Measurements from ENCODE around the gene PRKAG2. TPM values are rescaled to one million over a fixed set of nuclear protein-coding genes. Genes with fewer than 3 reads are reported as not detected.

PRKAG2 gene
- total and polyA plus RNA-seq, 4 donors = 3.6 to 25.1 (median 16.8) TPM

DNA sequence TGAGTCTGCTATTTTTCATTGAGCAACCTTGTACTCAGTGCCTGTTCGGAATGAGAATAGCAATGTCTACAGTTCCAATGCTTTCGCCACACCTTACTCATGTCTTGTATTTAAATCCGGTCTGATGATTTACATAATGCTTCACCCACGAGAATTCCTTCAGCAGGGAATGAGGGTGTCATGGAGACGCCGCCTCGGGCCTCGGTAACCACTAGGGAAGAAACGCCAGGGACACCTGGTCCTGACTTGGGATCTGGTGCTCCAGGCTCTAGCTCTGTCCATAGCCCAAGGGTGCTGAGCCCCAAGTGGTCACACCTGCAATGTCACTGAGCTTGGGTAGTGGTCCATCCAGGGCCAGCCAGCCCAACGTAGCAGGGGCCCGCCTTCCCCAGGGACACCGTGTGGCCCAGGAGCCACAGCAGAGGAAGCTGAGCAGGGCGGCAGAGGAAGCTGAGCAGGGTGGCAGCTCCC lies 37.4 kb downstream of the PRKAG2 start:
- no peak overlapping the region for H3K4me3 ChIP-seq (ENCODE audit: low read depth in 1 of 3, low read length in 3 of 3)
- no peak overlapping the region for H3K9ac ChIP-seq (ENCODE audit: low read depth in 1 of 2, low read length in 2 of 2)
- DNase-seq (ENCODE audit: low spot score) = no peak
- no peaks in the 10 kb centered on the region for H3K27me3 ChIP-seq (ENCODE audit: control insufficient read depth in 4 of 4, insufficient read depth in 4 of 4, low read length in 3 of 4)
- H3K36me3 ChIP-seq (ENCODE audit: control insufficient read depth in 4 of 4, insufficient read depth in 3 of 4, low read depth in 1 of 4, low read length in 3 of 4) = peaks cover 0 to 7% (median 4%) of the 10 kb centered on the region in 4 donors
- H3K9me3 ChIP-seq (ENCODE audit: control insufficient read depth in 4 of 4, low read length in 3 of 4) = no peaks in the 10 kb centered on the region
- WGBS = 85% methylated on average over 13 of the region's 13 CpGs
- H3K27ac ChIP-seq (ENCODE audit: low read depth in 1 of 2, low read length in 2 of 2) = no peak overlapping the region
- TF ChIP-seq SP1 (IDR thresholded peaks at IDR 0.05) (no peak), CTCF (IDR thresholded peaks at IDR 0.05; ENCODE audit: low read depth, low read length, missing input control) (no peak), TAF1 (conservative IDR thresholded peaks at IDR 0.05) (no peak), RXRA (IDR thresholded peaks at IDR 0.05) (no peak), FOXA2 (IDR thresholded peaks at IDR 0.05) (no peak), NR2F2 (IDR thresholded peaks at IDR 0.05) (no peak), FOXA1 (IDR thresholded peaks at IDR 0.05) (no peak), MAX (IDR thresholded peaks at IDR 0.05) (no peak), YY1 (IDR thresholded peaks at IDR 0.05) (no peak), GABPA (IDR thresholded peaks at IDR 0.05 in 1 of 2, conservative IDR thresholded peaks at IDR 0.05 in 1 of 2) (no peak)
- TF ChIP-seq, protein P1, sequence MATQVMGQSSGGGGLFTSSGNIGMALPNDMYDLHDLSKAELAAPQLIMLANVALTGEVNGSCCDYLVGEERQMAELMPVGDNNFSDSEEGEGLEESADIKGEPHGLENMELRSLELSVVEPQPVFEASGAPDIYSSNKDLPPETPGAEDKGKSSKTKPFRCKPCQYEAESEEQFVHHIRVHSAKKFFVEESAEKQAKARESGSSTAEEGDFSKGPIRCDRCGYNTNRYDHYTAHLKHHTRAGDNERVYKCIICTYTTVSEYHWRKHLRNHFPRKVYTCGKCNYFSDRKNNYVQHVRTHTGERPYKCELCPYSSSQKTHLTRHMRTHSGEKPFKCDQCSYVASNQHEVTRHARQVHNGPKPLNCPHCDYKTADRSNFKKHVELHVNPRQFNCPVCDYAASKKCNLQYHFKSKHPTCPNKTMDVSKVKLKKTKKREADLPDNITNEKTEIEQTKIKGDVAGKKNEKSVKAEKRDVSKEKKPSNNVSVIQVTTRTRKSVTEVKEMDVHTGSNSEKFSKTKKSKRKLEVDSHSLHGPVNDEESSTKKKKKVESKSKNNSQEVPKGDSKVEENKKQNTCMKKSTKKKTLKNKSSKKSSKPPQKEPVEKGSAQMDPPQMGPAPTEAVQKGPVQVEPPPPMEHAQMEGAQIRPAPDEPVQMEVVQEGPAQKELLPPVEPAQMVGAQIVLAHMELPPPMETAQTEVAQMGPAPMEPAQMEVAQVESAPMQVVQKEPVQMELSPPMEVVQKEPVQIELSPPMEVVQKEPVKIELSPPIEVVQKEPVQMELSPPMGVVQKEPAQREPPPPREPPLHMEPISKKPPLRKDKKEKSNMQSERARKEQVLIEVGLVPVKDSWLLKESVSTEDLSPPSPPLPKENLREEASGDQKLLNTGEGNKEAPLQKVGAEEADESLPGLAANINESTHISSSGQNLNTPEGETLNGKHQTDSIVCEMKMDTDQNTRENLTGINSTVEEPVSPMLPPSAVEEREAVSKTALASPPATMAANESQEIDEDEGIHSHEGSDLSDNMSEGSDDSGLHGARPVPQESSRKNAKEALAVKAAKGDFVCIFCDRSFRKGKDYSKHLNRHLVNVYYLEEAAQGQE (IDR thresholded peaks at IDR 0.05) = no peak
- TF ChIP-seq, protein P2, sequence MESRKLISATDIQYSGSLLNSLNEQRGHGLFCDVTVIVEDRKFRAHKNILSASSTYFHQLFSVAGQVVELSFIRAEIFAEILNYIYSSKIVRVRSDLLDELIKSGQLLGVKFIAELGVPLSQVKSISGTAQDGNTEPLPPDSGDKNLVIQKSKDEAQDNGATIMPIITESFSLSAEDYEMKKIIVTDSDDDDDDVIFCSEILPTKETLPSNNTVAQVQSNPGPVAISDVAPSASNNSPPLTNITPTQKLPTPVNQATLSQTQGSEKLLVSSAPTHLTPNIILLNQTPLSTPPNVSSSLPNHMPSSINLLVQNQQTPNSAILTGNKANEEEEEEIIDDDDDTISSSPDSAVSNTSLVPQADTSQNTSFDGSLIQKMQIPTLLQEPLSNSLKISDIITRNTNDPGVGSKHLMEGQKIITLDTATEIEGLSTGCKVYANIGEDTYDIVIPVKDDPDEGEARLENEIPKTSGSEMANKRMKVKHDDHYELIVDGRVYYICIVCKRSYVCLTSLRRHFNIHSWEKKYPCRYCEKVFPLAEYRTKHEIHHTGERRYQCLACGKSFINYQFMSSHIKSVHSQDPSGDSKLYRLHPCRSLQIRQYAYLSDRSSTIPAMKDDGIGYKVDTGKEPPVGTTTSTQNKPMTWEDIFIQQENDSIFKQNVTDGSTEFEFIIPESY (IDR thresholded peaks at IDR 0.05) = no peak
- peaks cover 0 to 6% (median 2%) of the 10 kb centered on the region in 4 donors for H3K4me1 ChIP-seq (ENCODE audit: control insufficient read depth in 4 of 4, insufficient read depth in 4 of 4, low read length in 3 of 4)

DNA sequence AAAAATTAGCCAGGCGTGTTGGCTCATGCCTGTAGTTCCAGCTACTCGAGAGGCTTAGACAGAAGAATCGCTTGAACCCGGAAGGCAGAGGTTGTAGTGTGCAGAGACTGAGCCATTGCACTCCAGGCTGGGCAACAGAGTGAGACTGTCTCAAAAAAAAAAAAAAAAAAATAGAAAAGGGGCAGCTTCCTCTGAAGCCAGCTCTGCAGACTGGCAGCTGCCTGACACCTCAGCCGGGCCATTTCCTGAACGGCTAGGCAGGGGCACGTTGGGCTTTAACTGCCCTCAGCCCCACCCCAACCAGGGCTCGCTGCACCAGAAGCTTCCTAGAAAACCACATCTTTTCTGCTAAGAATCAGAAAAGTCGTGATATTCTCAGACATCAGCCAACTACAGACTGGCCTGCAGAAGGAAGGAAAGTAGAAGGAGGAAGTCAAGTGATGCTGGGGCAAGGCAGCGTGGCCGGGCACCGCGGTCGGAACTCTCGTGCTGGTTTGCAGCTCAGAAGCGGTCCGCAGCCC lies 38.0 kb downstream of the PRKAG2 start:
- no peak for DNase-seq (ENCODE audit: low spot score)
- 64% methylated on average over 17 of the region's 17 CpGs for WGBS
- Histone ChIP-seq H3K9me3 (ENCODE audit: control insufficient read depth in 4 of 4, low read length in 3 of 4) (no peaks in the 10 kb centered on the region), H3K36me3 (ENCODE audit: control insufficient read depth in 4 of 4, insufficient read depth in 3 of 4, low read depth in 1 of 4, low read length in 3 of 4) (peaks cover 0 to 9% (median 3%) of the 10 kb centered on the region in 4 donors), H3K27me3 (ENCODE audit: control insufficient read depth in 4 of 4, insufficient read depth in 4 of 4, low read length in 3 of 4) (no peaks in the 10 kb centered on the region), H3K4me1 (ENCODE audit: control insufficient read depth in 4 of 4, insufficient read depth in 4 of 4, low read length in 3 of 4) (peaks cover 0 to 6% (median 2%) of the 10 kb centered on the region in 4 donors), H3K4me3 (ENCODE audit: low read depth in 1 of 3, low read length in 3 of 3) (no peak overlapping the region), H3K27ac (ENCODE audit: low read depth in 1 of 2, low read length in 2 of 2) (no peak overlapping the region), H3K9ac (ENCODE audit: low read depth in 1 of 2, low read length in 2 of 2) (no peak overlapping the region)
- TF ChIP-seq FOXA1 (IDR thresholded peaks at IDR 0.05) = no peak
- TF ChIP-seq SP1 (IDR thresholded peaks at IDR 0.05) = no peak
- no peak for TF ChIP-seq RXRA (IDR thresholded peaks at IDR 0.05)
- TF ChIP-seq MAX (IDR thresholded peaks at IDR 0.05) = no peak
- TF ChIP-seq GABPA (IDR thresholded peaks at IDR 0.05 in 1 of 2, conservative IDR thresholded peaks at IDR 0.05 in 1 of 2) = no peak
- TF ChIP-seq RAD21 (IDR thresholded peaks at IDR 0.05) = no peak
- no peak for TF ChIP-seq YY1 (IDR thresholded peaks at IDR 0.05)
- no peak for TF ChIP-seq HNF4A (conservative IDR thresholded peaks at IDR 0.05)
- TF ChIP-seq ATF3 (IDR thresholded peaks at IDR 0.05) = no peak
- TF ChIP-seq FOXA2 (IDR thresholded peaks at IDR 0.05) = no peak
- no peak for TF ChIP-seq CTCF (IDR thresholded peaks at IDR 0.05; ENCODE audit: low read depth, low read length, missing input control)
- TF ChIP-seq, protein P2 (IDR thresholded peaks at IDR 0.05) = no peak
